Measurements from ENCODE around the gene KLHL36.
"Not testable (repeated sequence)": the region's sequence is repeated elsewhere in the genome, so short reads cannot be mapped to it uniquely, and the experiment has no call there.

KLHL36 gene

DNA sequence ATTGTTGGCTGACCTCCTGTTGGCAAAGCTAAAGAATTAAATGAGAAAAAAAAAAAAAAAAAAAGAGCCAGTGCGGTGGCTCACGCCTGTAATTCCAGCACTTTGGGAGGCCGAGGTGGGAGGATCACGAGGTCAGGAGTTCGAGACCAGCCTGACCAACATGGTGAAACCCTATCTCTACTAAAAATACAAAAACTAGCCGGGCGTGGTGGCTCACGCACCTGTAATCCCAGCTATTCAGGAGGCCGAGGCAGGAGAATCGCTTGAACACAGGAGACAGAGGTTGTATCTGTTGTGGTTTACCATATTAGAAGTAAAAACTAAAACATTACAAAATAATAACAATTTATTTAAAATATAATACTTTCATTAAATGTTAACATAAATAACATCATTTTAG, 45.6 kb downstream of the KLHL36 start:
- not testable (repeated sequence) for DNase-seq (ENCODE audit: low spot score)

DNA sequence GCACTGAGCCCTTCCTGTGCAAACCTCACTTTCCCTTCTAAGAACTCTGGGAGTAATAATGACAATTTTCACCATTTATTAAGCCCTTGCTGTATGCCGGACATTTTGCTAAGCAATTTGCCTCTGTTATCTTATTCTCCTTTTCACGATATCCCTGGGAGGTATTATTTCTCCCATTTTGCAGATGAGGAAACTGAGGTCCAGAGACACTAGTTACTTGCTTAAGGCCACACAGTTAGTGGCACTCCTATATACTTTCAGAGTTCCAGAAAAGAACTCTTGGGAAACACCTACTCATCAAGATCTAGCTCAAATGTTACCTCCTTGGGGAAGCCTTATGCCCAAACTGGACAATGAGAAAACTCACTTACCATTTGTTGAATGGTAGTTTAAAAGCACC, 46.7 kb downstream of the KLHL36 start:
- no peak for DNase-seq (ENCODE audit: low spot score)

DNA sequence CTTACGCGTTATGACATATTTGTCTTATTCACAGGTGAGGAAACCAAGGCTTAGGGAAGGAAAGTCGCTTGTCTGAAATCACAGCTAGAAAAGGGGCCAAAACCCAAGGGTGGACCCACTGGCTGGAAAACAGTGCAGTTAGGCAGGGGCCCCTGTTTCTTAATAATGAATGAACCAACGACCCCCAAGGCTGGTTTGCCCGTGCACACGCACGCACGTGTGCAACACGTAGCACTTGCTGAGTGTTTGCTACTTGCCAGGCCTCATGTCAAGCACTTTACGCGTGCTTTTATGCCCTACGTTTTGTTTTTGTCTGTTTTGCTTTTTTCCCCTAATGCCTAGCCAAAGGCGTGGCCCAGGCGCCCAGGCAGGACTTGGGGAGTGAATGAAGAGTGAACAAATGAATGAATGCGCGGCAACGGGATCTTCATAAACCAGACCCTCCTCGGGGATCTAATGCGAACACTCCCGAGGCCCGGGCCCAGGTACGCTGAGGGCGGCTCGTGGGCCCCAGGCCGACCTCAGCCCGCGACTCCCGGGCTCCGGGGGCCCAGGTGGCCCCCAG, 50.9 kb downstream of the KLHL36 start:
- DNase-seq (ENCODE audit: low spot score) = no peak

DNA sequence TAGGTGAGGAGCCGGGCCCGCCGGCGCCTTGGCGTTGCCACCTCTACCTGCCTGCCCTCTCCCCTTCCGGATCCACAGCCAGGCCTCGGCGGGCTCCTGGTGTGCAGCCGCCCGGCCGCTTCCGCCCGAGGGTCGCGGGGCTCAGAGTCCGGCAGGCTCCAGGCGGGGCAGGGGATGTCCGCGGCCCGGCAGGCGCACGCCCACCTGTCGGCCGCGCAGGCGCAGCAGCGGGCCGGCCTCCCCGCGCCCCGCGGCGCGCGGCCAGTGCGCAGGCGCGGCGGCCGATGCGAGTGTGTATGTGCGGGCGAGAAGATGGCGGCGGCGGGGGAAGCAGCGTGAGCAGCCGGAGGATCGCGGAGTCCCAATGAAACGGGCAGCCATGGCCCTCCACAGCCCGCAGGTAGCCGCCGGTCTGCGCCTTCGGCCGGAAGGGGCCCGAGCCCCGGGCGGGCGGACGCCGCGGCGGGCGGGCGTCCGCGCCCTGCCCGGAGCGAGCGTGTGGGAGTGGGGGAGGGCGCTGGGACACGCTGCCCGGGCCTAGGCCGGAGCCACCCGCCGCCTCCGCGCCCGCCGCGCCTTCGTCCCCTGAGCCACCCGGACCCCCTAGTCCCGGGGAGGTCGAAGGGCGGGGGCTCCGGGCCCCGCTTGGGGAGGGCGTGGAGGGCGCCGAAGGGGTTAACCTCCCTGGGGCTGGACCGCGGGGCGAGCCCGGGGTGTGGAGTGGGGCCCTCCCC, 51.6 kb downstream of the KLHL36 start, which contains the start of gene USP10:
TSS of gene USP10 (plus strand) at position 289 of the 734 bp plus-strand sequence. CDS start at position 380, 91 bp downstream.
- peak; percentile 100 for DNase-seq (ENCODE audit: low spot score)

DNA sequence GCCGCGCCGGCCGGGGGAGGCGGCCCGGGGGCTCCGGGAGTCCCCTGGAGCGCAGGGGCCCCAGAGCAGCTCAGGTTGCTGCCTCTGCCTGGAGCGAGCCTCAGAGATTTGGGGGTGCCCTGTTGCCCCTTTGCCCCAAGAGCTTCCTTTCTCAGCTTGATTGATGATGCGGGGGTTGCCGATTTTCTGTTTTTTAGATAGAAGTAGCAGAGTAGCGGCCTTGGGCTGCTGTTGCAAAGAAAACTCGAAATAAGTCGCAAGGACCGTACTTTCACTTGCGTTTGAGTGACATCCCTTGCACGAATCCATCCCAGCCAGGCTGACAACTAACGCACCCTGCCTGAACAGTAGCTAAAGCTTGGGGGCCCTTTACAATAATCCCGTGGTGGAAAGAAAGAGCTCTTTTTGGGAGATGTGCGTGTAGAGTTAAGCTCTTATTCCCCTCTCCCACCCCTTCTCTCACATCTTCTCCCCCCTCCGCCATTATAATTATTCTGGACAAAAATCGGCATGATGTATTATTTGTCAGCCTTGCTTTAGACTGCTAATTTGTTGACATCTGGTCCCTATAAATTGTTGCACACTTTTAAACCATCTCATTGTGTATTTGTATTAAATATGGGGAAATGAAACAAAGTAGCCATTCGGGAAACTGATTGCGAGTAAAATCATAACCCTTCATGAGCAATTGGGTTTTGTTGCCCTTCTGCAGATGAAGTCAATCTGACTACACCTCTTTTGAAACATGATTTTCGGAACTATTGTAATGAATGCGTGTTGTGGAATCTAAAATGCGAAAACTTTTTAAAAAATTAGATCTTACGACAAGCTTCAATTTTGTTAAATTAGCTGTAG, 52.4 kb downstream of the KLHL36 start:
- DNase-seq (ENCODE audit: low spot score) = peak; percentile 21

DNA sequence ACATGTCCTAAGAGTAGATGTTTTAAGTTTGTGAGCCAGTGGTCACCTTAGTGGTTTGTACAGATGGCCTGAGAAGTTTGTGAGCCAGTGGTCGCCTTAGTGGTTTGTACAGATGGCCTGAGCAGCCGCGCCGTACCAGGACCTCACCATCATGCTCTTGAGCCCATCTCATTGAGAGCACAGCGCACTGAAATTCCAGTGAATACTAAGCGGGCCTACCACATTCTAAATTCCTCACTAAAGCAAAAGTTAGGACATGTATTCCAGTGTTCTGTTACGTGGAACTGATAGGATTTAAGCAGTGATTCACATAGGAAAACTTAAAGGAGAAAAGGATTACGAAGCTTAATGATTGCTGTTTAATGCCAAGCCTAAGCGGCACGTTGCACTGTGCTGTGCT, 55.4 kb downstream of the KLHL36 start:
- no peak for DNase-seq (ENCODE audit: low spot score)

DNA sequence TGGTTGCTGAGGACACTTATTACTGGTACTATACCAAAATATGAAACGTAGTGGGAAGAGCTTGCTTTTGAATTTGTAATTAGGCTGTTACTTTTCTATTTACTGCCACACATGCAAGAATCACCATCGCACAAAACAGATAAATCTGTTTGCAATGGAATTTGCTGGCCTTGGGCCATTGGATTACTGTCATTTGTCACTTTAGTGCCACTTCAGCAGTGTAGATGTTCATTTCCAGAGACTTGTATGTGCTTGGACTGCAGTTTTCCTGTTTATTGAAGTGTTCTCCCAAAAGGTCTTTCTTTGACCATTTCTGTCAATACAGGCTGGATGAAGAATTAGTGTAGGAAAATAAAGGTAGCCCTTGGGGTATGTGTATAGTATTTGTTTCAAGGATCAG, 55.9 kb downstream of the KLHL36 start:
- DNase-seq (ENCODE audit: low spot score) = no peak

DNA sequence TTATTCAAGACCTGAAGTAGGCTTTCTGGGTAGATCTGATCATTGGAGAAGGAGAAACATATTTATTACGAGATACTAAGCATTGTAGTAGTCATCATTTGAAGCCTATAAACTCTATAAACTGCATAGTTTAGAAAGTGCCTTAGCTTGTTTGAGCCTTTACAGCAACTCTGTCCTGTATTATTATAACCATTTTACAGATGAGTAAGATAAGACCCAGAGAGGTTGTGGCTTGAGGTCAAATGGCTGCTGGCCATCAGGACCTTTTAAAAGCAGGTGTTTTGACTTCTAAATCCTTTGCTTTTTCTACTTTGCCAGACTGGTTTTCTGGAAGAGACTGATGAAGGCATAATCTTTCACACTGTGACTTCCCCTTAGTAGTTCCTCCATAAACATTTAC, 58.5 kb downstream of the KLHL36 start:
- DNase-seq (ENCODE audit: low spot score) = no peak

DNA sequence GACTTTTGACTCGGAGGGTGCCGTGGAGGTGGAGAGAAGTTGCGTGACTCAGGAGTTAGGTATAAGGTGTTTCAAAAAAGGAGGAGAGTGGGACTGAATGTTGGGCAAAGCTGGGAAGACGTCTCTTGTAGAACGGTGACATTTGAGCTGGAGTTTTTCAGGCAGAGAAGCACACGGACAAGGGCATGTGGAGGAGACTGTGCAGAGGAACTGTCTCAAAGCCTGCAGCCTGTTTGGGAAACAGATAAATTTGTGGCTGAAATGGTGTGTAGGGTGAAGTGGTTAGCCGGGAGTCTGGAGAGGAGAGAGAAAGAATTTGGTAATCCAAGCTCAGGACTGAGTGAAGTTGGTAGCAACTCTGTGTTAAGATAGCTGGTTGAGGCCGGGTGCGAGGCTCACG, 61.3 kb downstream of the KLHL36 start:
- DNase-seq (ENCODE audit: low spot score) = no peak

DNA sequence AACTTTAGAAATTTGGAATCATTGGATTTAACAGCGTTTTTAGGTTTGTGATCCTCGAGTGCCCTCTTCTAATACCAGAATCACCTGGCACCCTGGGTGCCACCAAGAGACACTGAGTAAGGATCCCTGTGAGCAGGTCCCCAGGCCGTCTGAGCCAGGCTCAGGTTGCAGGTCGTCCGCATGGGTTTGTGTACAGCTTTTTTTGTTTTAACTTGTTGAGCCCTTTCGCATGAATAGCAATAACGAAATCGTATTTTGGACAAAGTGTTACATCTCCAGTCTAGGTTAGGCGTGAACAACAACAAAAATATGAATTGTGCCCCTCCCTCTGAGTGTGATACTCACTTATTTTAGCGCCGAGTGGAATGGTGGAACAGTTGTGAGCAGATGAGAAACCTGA, 62.4 kb downstream of the KLHL36 start:
- no peak for DNase-seq (ENCODE audit: low spot score)
